Subcutaneous adipose tissue (tissue), 4 donors: ENCODE results near the gene CEACAM20. TPM values are rescaled to one million over a fixed set of nuclear protein-coding genes. Genes with fewer than 3 reads are reported as not detected.

Source experiments
- CTCF ChIP-seq: fragments of 450-650 bp; IDR thresholded peaks from one replicate; pipeline ENCODE4 v1.5.1; 2016; ENCODE audit warnings: low read depth, mild to moderate bottlenecking, control low read depth, antibody characterized with exemption, moderate library complexity
- total RNA-seq, 4 donors: library from RNA; depleted of rRNA; stranded (reverse); fragments of >200 nt; gene quantifications; one replicate each; pipeline ENCODE4 v1.1.0, GENCODE V29; 2016

The CEACAM20 gene
- total RNA-seq, 4 donors from 2014 or later: not detected

- TF ChIP-seq CTCF: no peak
These were observed 3.6 kb downstream of the CEACAM20 start for GRCh38 chr19:44525721-44526430.

DNA sequence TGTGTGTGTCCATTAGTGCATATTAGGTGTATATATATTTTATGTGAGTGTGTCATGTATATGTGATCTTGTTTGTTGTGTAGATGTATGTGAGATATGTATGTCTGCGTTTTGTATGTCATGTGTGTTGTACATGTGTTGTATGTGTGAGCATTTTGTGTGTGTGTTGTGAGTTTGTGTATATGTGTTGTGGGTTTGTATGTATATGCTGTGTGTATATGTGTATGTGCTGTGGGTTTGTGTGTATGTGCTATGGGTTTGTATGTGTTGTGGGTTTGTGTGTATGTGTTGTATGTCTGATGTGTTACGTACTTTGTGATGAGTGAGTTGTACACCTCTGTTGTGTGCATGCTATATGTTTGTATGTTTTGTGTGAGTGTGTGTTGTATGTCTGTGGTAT lies 8.1 kb downstream of the CEACAM20 start:
- no peak for TF ChIP-seq CTCF

DNA sequence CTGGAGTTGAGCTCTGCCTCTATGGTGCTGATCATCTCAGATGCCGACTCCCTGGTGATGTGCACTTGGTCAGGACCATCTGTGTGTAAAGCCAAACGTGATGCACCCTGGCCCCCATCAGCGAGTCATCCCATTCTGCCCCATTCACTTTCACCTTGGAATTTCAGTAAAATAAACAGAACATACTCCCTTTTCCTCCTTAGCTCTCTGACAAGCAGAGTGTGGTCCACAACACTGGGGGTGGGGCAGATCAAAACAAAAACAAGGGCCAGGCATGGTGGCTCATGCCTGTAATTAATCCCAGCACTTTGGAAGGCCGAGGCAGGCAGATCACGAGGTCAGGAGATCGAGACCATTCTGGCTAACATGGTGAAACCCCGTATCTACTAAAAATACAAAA lies 12.3 kb downstream of the CEACAM20 start:
- TF ChIP-seq CTCF: no peak

DNA sequence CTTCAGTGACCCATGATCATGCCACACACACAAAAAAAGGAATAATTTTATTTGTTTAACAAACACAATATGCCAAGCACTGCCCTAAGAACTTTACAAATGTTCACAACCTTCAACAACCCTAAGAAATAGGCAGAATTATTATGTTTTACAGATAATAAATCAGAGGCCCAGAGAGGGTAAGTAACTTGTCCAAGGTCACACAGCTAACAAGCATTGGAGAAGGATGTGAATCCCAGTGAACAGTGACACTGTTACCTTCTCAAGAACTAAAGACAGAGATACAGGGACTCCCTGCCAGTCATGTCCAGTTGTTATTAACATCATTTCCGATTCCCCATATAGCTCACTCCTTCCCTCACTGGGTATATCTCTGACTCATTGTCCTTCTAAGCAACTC lies 13.6 kb downstream of the CEACAM20 start:
- no peak for TF ChIP-seq CTCF

DNA sequence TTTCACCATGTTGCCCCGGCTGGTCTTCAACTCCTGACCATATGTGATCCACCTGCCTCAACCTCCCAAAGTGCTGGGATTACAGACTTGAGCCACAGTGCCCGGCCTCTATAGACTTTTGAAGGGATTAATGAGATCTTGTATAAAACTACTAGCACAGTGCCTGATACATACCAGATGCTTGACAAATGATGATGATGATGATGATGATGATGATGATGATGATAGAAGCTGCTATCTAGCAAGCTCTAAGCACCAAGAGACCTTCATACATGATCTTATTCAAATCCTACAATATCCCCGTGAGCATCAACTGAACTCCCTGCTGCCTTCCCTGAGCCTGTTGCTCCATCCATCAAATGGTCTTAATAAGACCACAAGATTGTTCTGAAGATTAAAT lies 14.4 kb downstream of the CEACAM20 start:
- no peak for TF ChIP-seq CTCF

- TF ChIP-seq CTCF: no peak
These were observed 16.9 kb downstream of the CEACAM20 start for GRCh38 chr19:44512326-44513298.

- no peak for TF ChIP-seq CTCF
These were observed 20.0 kb downstream of the CEACAM20 start for GRCh38 chr19:44509478-44509877.
